ENCODE results near the gene SRRT. TPM values are rescaled to one million over a fixed set of nuclear protein-coding genes. Genes with fewer than 3 reads are reported as not detected.

Gene SRRT
- total RNA-seq, 2 donors from 2014 or later: 114 to 204 TPM

- TF ChIP-seq, protein P1, sequence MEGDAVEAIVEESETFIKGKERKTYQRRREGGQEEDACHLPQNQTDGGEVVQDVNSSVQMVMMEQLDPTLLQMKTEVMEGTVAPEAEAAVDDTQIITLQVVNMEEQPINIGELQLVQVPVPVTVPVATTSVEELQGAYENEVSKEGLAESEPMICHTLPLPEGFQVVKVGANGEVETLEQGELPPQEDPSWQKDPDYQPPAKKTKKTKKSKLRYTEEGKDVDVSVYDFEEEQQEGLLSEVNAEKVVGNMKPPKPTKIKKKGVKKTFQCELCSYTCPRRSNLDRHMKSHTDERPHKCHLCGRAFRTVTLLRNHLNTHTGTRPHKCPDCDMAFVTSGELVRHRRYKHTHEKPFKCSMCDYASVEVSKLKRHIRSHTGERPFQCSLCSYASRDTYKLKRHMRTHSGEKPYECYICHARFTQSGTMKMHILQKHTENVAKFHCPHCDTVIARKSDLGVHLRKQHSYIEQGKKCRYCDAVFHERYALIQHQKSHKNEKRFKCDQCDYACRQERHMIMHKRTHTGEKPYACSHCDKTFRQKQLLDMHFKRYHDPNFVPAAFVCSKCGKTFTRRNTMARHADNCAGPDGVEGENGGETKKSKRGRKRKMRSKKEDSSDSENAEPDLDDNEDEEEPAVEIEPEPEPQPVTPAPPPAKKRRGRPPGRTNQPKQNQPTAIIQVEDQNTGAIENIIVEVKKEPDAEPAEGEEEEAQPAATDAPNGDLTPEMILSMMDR (IDR thresholded peaks at IDR 0.05): no peak
- no peak overlapping the region for H3K9ac ChIP-seq (ENCODE audit: low read depth in 2 of 2, low read length in 2 of 2)
- H3K4me1 ChIP-seq: peaks cover 36% of the 10 kb centered on the region
- intact Hi-C loops (cut with DNase I): loop anchor here (5.0 kb wide), 1 partner anchor 171 kb away; no protein-coding TSS in a partner anchor
- H3K27ac ChIP-seq: no peak overlapping the region
- H3K27me3 ChIP-seq: peaks cover 21% of the 10 kb centered on the region
- DNase-seq: no peak
- H3K4me3 ChIP-seq: no peak overlapping the region
- H3K9me3 ChIP-seq: no peaks in the 10 kb centered on the region
- peaks cover 6% of the 10 kb centered on the region for H3K36me3 ChIP-seq
These were observed 16.8 kb downstream of the SRRT start for GRCh38 chr7:100891568-100892247.

DNA sequence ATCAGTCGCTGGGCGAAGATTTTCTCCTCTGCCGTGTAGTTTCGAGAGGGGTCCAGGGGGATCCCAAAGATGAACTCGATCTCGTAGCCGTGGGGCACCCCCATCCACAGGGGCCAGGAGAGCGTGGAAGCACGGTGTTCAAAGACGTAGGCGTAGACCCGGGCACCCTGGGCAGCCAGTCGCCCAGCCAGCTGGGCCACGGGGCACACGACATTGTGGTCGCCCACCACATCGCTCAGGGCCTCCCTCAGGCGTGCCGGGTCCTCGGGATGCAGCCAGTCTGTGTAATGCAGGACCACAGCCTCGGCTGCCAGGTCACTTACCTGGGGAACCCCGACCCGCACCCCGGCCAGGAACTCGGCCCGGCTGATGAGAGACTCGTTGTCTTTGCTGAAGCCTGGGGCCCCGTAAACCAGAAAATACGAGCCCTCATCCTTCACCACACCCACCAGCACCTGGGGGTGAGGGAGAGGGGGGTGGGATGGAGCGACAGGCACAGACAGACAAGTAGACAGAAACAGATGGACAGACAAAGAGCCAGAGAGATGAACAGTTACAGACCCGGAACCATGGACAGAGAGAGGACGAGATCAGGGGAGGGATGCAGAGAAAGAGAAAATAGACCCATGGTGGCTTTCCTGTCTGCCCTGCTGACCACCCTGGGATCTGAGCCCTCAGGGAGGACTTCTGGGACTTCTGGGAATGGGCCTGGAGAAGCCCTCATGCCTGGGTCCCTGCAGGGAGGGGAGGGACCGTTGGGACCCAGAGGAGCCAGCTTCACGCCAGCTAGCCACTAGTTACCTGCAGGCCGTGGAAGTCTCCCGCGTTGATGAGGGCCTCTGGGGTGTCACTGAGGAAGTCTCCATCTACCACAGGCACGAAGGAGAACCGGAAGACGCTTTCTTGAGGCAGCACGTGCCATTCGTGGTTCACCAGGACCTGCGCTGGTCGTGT is 17.7 kb downstream of the SRRT start:
- H3K9me3 ChIP-seq: no peaks in the 10 kb centered on the region
- H3K27ac ChIP-seq: no peak overlapping the region
- intact Hi-C loops (cut with DNase I): loop anchor here (5.0 kb wide), 1 partner anchor 170 kb away; no protein-coding TSS in a partner anchor
- H3K9ac ChIP-seq (ENCODE audit: low read depth in 2 of 2, low read length in 2 of 2): no peak overlapping the region
- H3K4me1 ChIP-seq: peaks cover 32% of the 10 kb centered on the region
- peaks cover 21% of the 10 kb centered on the region for H3K27me3 ChIP-seq
- no peak overlapping the region for H3K4me3 ChIP-seq
- H3K36me3 ChIP-seq: no peaks in the 10 kb centered on the region
- DNase-seq: no peak
- TF ChIP-seq, protein P1 (IDR thresholded peaks at IDR 0.05): no peak

GRCh38 chr7:100893318-100893895 is 18.5 kb downstream of the SRRT start:
- Histone ChIP-seq H3K4me3 (no peak overlapping the region), H3K9ac (ENCODE audit: low read depth in 2 of 2, low read length in 2 of 2) (no peak overlapping the region), H3K27me3 (peaks cover 21% of the 10 kb centered on the region), H3K4me1 (peaks cover 29% of the 10 kb centered on the region), H3K27ac (no peak overlapping the region), H3K36me3 (no peaks in the 10 kb centered on the region), H3K9me3 (no peaks in the 10 kb centered on the region)
- TF ChIP-seq, protein P1 (IDR thresholded peaks at IDR 0.05): no peak
- no peak for DNase-seq
- intact Hi-C loops (cut with DNase I): loop anchor here (5.0 kb wide), 1 partner anchor 169 kb away; no protein-coding TSS in a partner anchor

GRCh38 chr7:100893910-100894721 is 19.2 kb downstream of the SRRT start:
- no peaks in the 10 kb centered on the region for H3K36me3 ChIP-seq
- DNase-seq: no peak
- no peaks in the 10 kb centered on the region for H3K9me3 ChIP-seq
- H3K27me3 ChIP-seq: peaks cover 21% of the 10 kb centered on the region
- H3K27ac ChIP-seq: no peak overlapping the region
- H3K4me3 ChIP-seq: peak overlapping the region; percentile 44
- H3K4me1 ChIP-seq: peaks cover 23% of the 10 kb centered on the region
- peak overlapping the region in 1 of 2 donors; percentile 47 for H3K9ac ChIP-seq (ENCODE audit: low read depth in 2 of 2, low read length in 2 of 2)
- intact Hi-C loops (cut with DNase I): loop anchor here (5.0 kb wide), 1 partner anchor 168 kb away; no protein-coding TSS in a partner anchor
- TF ChIP-seq, protein P1 (IDR thresholded peaks at IDR 0.05): no peak
